GM12872 (cell line): Measurements from ENCODE around the gene SEC31A.

Experiments
- CTCF ChIP-seq: IDR thresholded peaks from 3 replicates; pipeline ENCODE4 v1.5.1; 2011; ENCODE audit warnings: low read depth, mild to moderate bottlenecking, low read length, moderate library complexity; ENCODE audit not compliant: insufficient read depth

Gene SEC31A

GRCh38 chr4:82818664-82819662 lies 72.0 kb downstream of the SEC31A start:
- TF ChIP-seq CTCF: no peak

- TF ChIP-seq CTCF: no peak
Measured at GRCh38 chr4:82814034-82814433, 76.9 kb downstream of the SEC31A start.

- TF ChIP-seq CTCF: no peak
Measured at GRCh38 chr4:82811838-82812341, 79.1 kb downstream of the SEC31A start.

GRCh38 chr4:82811392-82811791 lies 79.6 kb downstream of the SEC31A start:
- no peak for TF ChIP-seq CTCF

GRCh38 chr4:82810176-82810575 lies 80.8 kb downstream of the SEC31A start:
- no peak for TF ChIP-seq CTCF

GRCh38 chr4:82809619-82810018 lies 81.3 kb downstream of the SEC31A start:
- no peak for TF ChIP-seq CTCF

- no peak for TF ChIP-seq CTCF
Measured at GRCh38 chr4:82803746-82804145, 87.2 kb downstream of the SEC31A start.
